ENCODE results near the gene PLET1.

PLET1 gene

GRCh38 chr11:112302226-112302868 lies 41.7 kb upstream of the PLET1 start:
- H3K4me3 ChIP-seq (ENCODE audit: insufficient read length, low read depth) = no peak overlapping the region
- no peaks in the 10 kb centered on the region for H3K9me3 ChIP-seq (ENCODE audit: insufficient read depth, low read length)
- TF ChIP-seq YY1 (IDR thresholded peaks at IDR 0.05; ENCODE audit: insufficient read depth, insufficient read length) (no peak), ZNF274 (IDR thresholded peaks at IDR 0.05; ENCODE audit: low read depth, low read length) (no peak)
- H3K27me3 ChIP-seq (ENCODE audit: insufficient read depth, insufficient read length) = no peaks in the 10 kb centered on the region
- H3K36me3 ChIP-seq (ENCODE audit: insufficient read depth, insufficient read length, low read length) = no peaks in the 10 kb centered on the region
- peaks cover 11% of the 10 kb centered on the region for H3K4me1 ChIP-seq (ENCODE audit: insufficient read depth, insufficient read length)
- no peak overlapping the region for H3K9ac ChIP-seq (ENCODE audit: insufficient read length, low read depth)
- no peak for DNase-seq (ENCODE audit: low read depth, low spot score)

- no peaks in the 10 kb centered on the region for H3K9me3 ChIP-seq (ENCODE audit: insufficient read depth, low read length)
- no peak for TF ChIP-seq SUZ12 (IDR thresholded peaks at IDR 0.05; ENCODE audit: extremely low read depth, insufficient read depth, insufficient read length)
- no peak for TF ChIP-seq ZNF274 (IDR thresholded peaks at IDR 0.05; ENCODE audit: low read depth, low read length)
- TF ChIP-seq YY1 (IDR thresholded peaks at IDR 0.05; ENCODE audit: insufficient read depth, insufficient read length) = no peak
- H3K4me1 ChIP-seq (ENCODE audit: insufficient read depth, insufficient read length) = peaks cover 11% of the 10 kb centered on the region
- H3K9ac ChIP-seq (ENCODE audit: insufficient read length, low read depth) = no peak overlapping the region
- H3K36me3 ChIP-seq (ENCODE audit: insufficient read depth, insufficient read length, low read length) = no peaks in the 10 kb centered on the region
- DNase-seq (ENCODE audit: low read depth, low spot score) = no peak
- no peak overlapping the region for H3K4me3 ChIP-seq (ENCODE audit: insufficient read length, low read depth)
- H3K27me3 ChIP-seq (ENCODE audit: insufficient read depth, insufficient read length) = no peaks in the 10 kb centered on the region
These were observed 39.6 kb upstream of the PLET1 start for GRCh38 chr11:112300094-112300786.

DNA sequence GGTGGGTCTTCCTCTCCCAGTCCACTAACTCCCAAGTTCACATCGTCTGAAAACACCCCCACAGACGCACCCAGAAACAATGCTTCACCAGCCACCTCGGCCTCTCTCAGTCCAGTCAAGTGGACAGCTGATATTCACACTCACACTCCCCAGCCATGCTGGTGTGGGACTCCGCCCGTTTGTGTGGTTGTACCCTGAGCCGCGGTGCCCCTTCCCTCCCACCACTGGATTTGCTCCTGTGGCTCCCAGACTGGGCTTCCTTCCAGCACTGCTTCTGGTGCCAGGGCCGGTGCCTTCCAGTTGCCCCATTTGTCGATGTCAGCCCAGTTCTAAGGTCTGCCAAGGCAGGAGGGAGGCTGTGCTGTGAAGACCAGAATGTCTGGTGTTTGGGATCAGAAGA lies 37.9 kb upstream of the PLET1 start:
- no peak for TF ChIP-seq YY1 (IDR thresholded peaks at IDR 0.05; ENCODE audit: insufficient read depth, insufficient read length)
- TF ChIP-seq SUZ12 (IDR thresholded peaks at IDR 0.05; ENCODE audit: extremely low read depth, insufficient read depth, insufficient read length) = no peak
- TF ChIP-seq ZNF274 (IDR thresholded peaks at IDR 0.05; ENCODE audit: low read depth, low read length) = no peak
- DNase-seq (ENCODE audit: low read depth, low spot score) = no peak

GRCh38 chr11:112297248-112297866 lies 36.7 kb upstream of the PLET1 start:
- DNase-seq (ENCODE audit: low read depth, low spot score) = no peak
- H3K27me3 ChIP-seq (ENCODE audit: insufficient read depth, insufficient read length) = no peaks in the 10 kb centered on the region
- H3K9me3 ChIP-seq (ENCODE audit: insufficient read depth, low read length) = no peaks in the 10 kb centered on the region
- TF ChIP-seq SUZ12 (IDR thresholded peaks at IDR 0.05; ENCODE audit: extremely low read depth, insufficient read depth, insufficient read length) (no peak), ZNF274 (IDR thresholded peaks at IDR 0.05; ENCODE audit: low read depth, low read length) (no peak), YY1 (IDR thresholded peaks at IDR 0.05; ENCODE audit: insufficient read depth, insufficient read length) (no peak)
- no peak overlapping the region for H3K4me3 ChIP-seq (ENCODE audit: insufficient read length, low read depth)
- peaks cover 11% of the 10 kb centered on the region for H3K4me1 ChIP-seq (ENCODE audit: insufficient read depth, insufficient read length)
- no peak overlapping the region for H3K9ac ChIP-seq (ENCODE audit: insufficient read length, low read depth)
- no peaks in the 10 kb centered on the region for H3K36me3 ChIP-seq (ENCODE audit: insufficient read depth, insufficient read length, low read length)

More for the DNA sequence above, 37.9 kb upstream of the PLET1 start:
- Histone ChIP-seq H3K4me3 (ENCODE audit: insufficient read length, low read depth) (no peak overlapping the region), H3K9ac (ENCODE audit: insufficient read length, low read depth) (no peak overlapping the region), H3K4me1 (ENCODE audit: insufficient read depth, insufficient read length) (peaks cover 11% of the 10 kb centered on the region), H3K27me3 (ENCODE audit: insufficient read depth, insufficient read length) (no peaks in the 10 kb centered on the region), H3K9me3 (ENCODE audit: insufficient read depth, low read length) (no peaks in the 10 kb centered on the region), H3K36me3 (ENCODE audit: insufficient read depth, insufficient read length, low read length) (no peaks in the 10 kb centered on the region)

GRCh38 chr11:112296044-112296443 lies 35.4 kb upstream of the PLET1 start:
- Histone ChIP-seq H3K9me3 (ENCODE audit: insufficient read depth, low read length) (no peaks in the 10 kb centered on the region), H3K27me3 (ENCODE audit: insufficient read depth, insufficient read length) (no peaks in the 10 kb centered on the region), H3K9ac (ENCODE audit: insufficient read length, low read depth) (no peak overlapping the region), H3K4me3 (ENCODE audit: insufficient read length, low read depth) (no peak overlapping the region), H3K36me3 (ENCODE audit: insufficient read depth, insufficient read length, low read length) (no peaks in the 10 kb centered on the region), H3K4me1 (ENCODE audit: insufficient read depth, insufficient read length) (peaks cover 11% of the 10 kb centered on the region)
- no peak for DNase-seq (ENCODE audit: low read depth, low spot score)
- TF ChIP-seq YY1 (IDR thresholded peaks at IDR 0.05; ENCODE audit: insufficient read depth, insufficient read length) (no peak), ZNF274 (IDR thresholded peaks at IDR 0.05; ENCODE audit: low read depth, low read length) (no peak), SUZ12 (IDR thresholded peaks at IDR 0.05; ENCODE audit: extremely low read depth, insufficient read depth, insufficient read length) (no peak)

GRCh38 chr11:112294688-112295340 lies 34.2 kb upstream of the PLET1 start:
- Histone ChIP-seq H3K4me3 (ENCODE audit: insufficient read length, low read depth) (no peak overlapping the region), H3K27me3 (ENCODE audit: insufficient read depth, insufficient read length) (peaks cover 5% of the 10 kb centered on the region), H3K9ac (ENCODE audit: insufficient read length, low read depth) (no peak overlapping the region), H3K4me1 (ENCODE audit: insufficient read depth, insufficient read length) (peaks cover 4% of the 10 kb centered on the region), H3K36me3 (ENCODE audit: insufficient read depth, insufficient read length, low read length) (no peaks in the 10 kb centered on the region), H3K9me3 (ENCODE audit: insufficient read depth, low read length) (no peaks in the 10 kb centered on the region)
- TF ChIP-seq SUZ12 (IDR thresholded peaks at IDR 0.05; ENCODE audit: extremely low read depth, insufficient read depth, insufficient read length) = no peak
- TF ChIP-seq YY1 (IDR thresholded peaks at IDR 0.05; ENCODE audit: insufficient read depth, insufficient read length) = no peak
- DNase-seq (ENCODE audit: low read depth, low spot score) = no peak

DNA sequence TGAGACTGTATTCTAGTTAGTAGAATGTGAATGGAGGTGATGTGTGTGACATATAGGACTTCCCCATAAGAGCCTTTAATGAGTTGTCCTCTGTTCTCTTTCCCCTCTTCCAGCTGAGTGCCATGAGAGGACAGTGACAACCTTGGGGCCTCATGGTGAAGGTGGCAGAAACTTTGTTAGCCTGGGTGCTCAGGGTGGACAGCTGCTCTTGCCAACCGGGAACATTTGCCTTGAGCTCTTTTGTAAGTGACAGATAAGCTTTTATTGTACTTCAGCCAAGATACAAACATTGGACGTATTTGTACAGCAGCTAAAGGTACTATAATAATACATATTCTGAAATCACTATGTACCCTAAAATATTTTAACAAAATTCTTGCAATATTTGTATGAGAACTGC lies 33.0 kb upstream of the PLET1 start:
- Histone ChIP-seq H3K4me1 (ENCODE audit: insufficient read depth, insufficient read length) (peaks cover 3% of the 10 kb centered on the region), H3K4me3 (ENCODE audit: insufficient read length, low read depth) (no peak overlapping the region), H3K27me3 (ENCODE audit: insufficient read depth, insufficient read length) (peaks cover 10% of the 10 kb centered on the region), H3K9ac (ENCODE audit: insufficient read length, low read depth) (no peak overlapping the region), H3K36me3 (ENCODE audit: insufficient read depth, insufficient read length, low read length) (no peaks in the 10 kb centered on the region), H3K9me3 (ENCODE audit: insufficient read depth, low read length) (no peaks in the 10 kb centered on the region)
- DNase-seq (ENCODE audit: low read depth, low spot score) = no peak
- no peak for TF ChIP-seq SUZ12 (IDR thresholded peaks at IDR 0.05; ENCODE audit: extremely low read depth, insufficient read depth, insufficient read length)
- no peak for TF ChIP-seq ZNF274 (IDR thresholded peaks at IDR 0.05; ENCODE audit: low read depth, low read length)
